Measurements from ENCODE around the gene CREB3. TPM values are rescaled to one million over a fixed set of nuclear protein-coding genes. Genes with fewer than 3 reads are reported as not detected.

The CREB3 gene
- total RNA-seq, 1 donor from 2014 or later = 45.2 TPM

GRCh38 chr9:35774907-35775635 is 42.6 kb downstream of the CREB3 start:
- DNase-seq (ENCODE audit: low read depth, low spot score) = no peak

GRCh38 chr9:35776018-35776417 is 43.6 kb downstream of the CREB3 start:
- DNase-seq (ENCODE audit: low read depth, low spot score) = no peak

- no peak for DNase-seq (ENCODE audit: low read depth, low spot score)
Observed at GRCh38 chr9:35778496-35778895, 46.0 kb downstream of the CREB3 start.

GRCh38 chr9:35781066-35781465 is 48.6 kb downstream of the CREB3 start:
- no peak for DNase-seq (ENCODE audit: low read depth, low spot score)

- no peak for DNase-seq (ENCODE audit: low read depth, low spot score)
Observed at GRCh38 chr9:35783418-35783817, 51.0 kb downstream of the CREB3 start.

Other genes with a start within 250 kb of the CREB3 start
- gene RUSC2, start 242.6 kb upstream of the CREB3 start, total RNA-seq = 16.7 and 21.3 TPM in 2 replicates
- gene TESK1, start 127.4 kb upstream of the CREB3 start, total RNA-seq = 4.3 and 6.9 TPM in 2 replicates
- 0.07 TPM in 1 of 2 replicates, not detected in the other for gene CD72, start 114.3 kb upstream of the CREB3 start, total RNA-seq
- gene SIT1, start 81.7 kb upstream of the CREB3 start, total RNA-seq = not detected in 2 replicates
- 22,365 and 32,732 TPM in 2 replicates for gene RMRP, start 74.6 kb upstream of the CREB3 start, total RNA-seq
- 10.6 and 11.7 TPM in 2 replicates for gene CCDC107, start 74.4 kb upstream of the CREB3 start, total RNA-seq
- 0.86 and 2.0 TPM in 2 replicates for gene ARHGEF39, start 67.5 kb upstream of the CREB3 start, total RNA-seq
- gene CA9, start 58.7 kb upstream of the CREB3 start, total RNA-seq = 0.40 TPM in 1 of 2 replicates, not detected in the other
- 119 and 221 TPM in 2 replicates for gene TPM2, start 42.7 kb upstream of the CREB3 start, total RNA-seq
- gene TLN1, start 471 bp upstream of the CREB3 start, total RNA-seq = 314 and 379 TPM in 2 replicates
- 64.7 and 64.9 TPM in 2 replicates for gene GBA2, start 16.6 kb downstream of the CREB3 start, total RNA-seq
- 11.9 and 13.2 TPM in 2 replicates for gene RGP1, start 16.6 kb downstream of the CREB3 start, total RNA-seq
- gene MSMP, start 21.6 kb downstream of the CREB3 start, total RNA-seq = 8.5 and 23.2 TPM in 2 replicates
- 8.1 and 12.3 TPM in 2 replicates for gene NPR2, start 58.9 kb downstream of the CREB3 start, total RNA-seq
- 0.20 and 0.25 TPM in 2 replicates for gene SPAG8, start 79.6 kb downstream of the CREB3 start, total RNA-seq
- gene HINT2, start 82.4 kb downstream of the CREB3 start, total RNA-seq = 23.9 and 24.1 TPM in 2 replicates
- not detected in 2 replicates for gene FAM221B, start 96.1 kb downstream of the CREB3 start, total RNA-seq
- 0.35 and 0.59 TPM in 2 replicates for gene TMEM8B, start 96.6 kb downstream of the CREB3 start, total RNA-seq
- not detected in 2 replicates for gene OR13J1, start 137.7 kb downstream of the CREB3 start, total RNA-seq
- gene HRCT1, start 173.5 kb downstream of the CREB3 start, total RNA-seq = 2.4 and 5.6 TPM in 2 replicates
- gene SPAAR, start 176.8 kb downstream of the CREB3 start, total RNA-seq = 7.5 and 11.7 TPM in 2 replicates
- not detected in 2 replicates for gene OR2S2, start 225.5 kb downstream of the CREB3 start, total RNA-seq

Measured in pulmonary artery endothelial cell (primary cell).